ENCODE results near the gene P2RY1. TPM values are rescaled to one million over a fixed set of nuclear protein-coding genes. Genes with fewer than 3 reads are reported as not detected.

The P2RY1 gene
- total RNA-seq, 2 experiments from 2014 or later, result 1.7 to 1.8 TPM

DNA sequence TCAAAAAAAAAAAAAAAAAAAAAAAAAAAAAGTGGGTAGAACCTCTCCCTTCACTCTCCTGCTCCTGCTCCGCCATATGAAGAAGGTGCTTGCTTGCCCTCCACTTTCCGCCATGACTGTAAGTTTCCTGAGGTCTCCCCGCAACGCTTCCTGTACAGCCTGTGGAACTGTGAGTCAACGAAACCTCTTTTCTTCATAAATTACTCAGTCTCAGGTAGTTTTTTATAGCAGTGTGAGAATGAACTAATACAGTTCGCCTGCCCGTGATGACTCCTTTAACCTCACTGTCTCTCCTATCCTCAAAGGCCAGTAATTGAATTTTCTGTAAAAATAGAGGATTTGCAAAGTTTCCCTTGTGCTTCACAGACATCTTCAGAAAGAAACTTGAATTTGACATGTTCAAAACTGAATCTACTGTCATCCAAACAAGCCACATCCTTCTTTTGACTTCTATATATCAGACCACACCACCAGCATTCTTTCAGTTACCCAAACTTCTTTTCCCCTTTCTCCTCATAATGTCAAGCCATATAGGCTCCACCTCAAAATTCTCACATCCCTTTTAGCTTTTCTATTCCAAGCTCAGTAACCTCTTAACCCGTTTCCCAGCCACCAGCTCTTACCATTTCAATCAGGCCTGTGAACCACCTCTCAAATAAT lies 44.3 kb downstream of the P2RY1 start:
- ChIA-PET CTCF (no interaction called here), POLR2A (no interaction called here)
- TF ChIP-seq, protein P1, sequence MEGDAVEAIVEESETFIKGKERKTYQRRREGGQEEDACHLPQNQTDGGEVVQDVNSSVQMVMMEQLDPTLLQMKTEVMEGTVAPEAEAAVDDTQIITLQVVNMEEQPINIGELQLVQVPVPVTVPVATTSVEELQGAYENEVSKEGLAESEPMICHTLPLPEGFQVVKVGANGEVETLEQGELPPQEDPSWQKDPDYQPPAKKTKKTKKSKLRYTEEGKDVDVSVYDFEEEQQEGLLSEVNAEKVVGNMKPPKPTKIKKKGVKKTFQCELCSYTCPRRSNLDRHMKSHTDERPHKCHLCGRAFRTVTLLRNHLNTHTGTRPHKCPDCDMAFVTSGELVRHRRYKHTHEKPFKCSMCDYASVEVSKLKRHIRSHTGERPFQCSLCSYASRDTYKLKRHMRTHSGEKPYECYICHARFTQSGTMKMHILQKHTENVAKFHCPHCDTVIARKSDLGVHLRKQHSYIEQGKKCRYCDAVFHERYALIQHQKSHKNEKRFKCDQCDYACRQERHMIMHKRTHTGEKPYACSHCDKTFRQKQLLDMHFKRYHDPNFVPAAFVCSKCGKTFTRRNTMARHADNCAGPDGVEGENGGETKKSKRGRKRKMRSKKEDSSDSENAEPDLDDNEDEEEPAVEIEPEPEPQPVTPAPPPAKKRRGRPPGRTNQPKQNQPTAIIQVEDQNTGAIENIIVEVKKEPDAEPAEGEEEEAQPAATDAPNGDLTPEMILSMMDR (IDR thresholded peaks at IDR 0.05), result no peak
- intact Hi-C loops (cut with micrococcal nuclease), result no loop called here
- no peaks in the 10 kb centered on the region for H3K36me3 Mint-ChIP-seq (ENCODE audit: low read depth)
- H3K4me3 Mint-ChIP-seq, result no peak overlapping the region
- DNase-seq, result no peak
- ATAC-seq, result no peak
- peaks cover 5% of the 10 kb centered on the region for H3K27me3 Mint-ChIP-seq
- H3K4me1 Mint-ChIP-seq (ENCODE audit: low read depth), result no peaks in the 10 kb centered on the region
- no peak overlapping the region for H3K27ac Mint-ChIP-seq
- peaks cover 4% of the 10 kb centered on the region for H3K9me3 Mint-ChIP-seq

DNA sequence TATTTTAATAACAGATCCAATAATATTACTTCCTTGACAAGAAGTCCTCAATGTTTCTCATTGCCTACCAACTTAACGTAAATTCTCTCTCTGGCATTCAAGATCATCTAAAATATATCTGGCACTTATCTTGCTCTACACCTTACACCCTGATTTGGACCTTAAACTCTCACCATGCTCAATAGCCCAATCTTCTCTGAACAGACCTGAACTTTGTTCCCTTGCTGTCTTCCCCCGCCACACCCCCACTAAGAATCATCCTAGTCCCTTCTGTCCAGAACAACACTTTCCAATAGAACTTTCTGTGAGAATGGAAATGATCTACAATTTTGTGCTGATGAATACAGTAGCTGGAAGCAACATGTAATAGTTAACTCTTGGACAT lies 44.9 kb downstream of the P2RY1 start:
- Mint-ChIP-seq H3K9me3 (peaks cover 4% of the 10 kb centered on the region), H3K27ac (no peak overlapping the region), H3K4me3 (no peak overlapping the region), H3K27me3 (peaks cover 5% of the 10 kb centered on the region), H3K4me1 (ENCODE audit: low read depth) (no peaks in the 10 kb centered on the region), H3K36me3 (ENCODE audit: low read depth) (no peaks in the 10 kb centered on the region)
- DNase-seq (no peak), ATAC-seq (no peak)
- CTCF ChIA-PET, result no interaction called here
- POLR2A ChIA-PET, result no interaction called here
- intact Hi-C loops (cut with micrococcal nuclease), result no loop called here
- TF ChIP-seq, protein P1 (IDR thresholded peaks at IDR 0.05), result no peak

DNA sequence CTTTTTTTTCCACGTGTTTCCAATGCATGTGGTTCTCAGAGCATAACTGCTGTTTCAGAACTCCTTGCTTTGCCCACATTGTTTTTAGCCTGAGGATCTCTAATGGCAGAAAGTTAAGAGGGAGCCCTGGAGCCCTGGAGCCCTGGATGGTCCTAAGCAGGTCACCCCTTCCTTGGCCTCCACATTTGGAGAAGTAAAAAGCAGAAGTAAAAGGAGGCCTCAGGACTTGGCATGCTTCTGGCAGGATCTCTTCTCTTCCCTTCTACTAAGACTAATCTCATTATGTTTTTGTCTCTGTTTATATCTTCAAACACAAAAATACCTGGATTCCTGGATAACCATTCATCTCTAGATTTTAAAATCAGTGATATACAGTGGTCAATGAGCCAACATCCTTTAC lies 50.1 kb downstream of the P2RY1 start:
- Mint-ChIP-seq H3K27me3 (peaks cover 1% of the 10 kb centered on the region), H3K27ac (no peak overlapping the region), H3K4me1 (ENCODE audit: low read depth) (no peaks in the 10 kb centered on the region), H3K36me3 (ENCODE audit: low read depth) (no peaks in the 10 kb centered on the region), H3K4me3 (no peak overlapping the region), H3K9me3 (no peaks in the 10 kb centered on the region)
- TF ChIP-seq, protein P1 (IDR thresholded peaks at IDR 0.05), result no peak
- CTCF ChIA-PET, result no interaction called here
- ATAC-seq (no peak), DNase-seq (no peak)
- intact Hi-C loops (cut with micrococcal nuclease), result no loop called here
- POLR2A ChIA-PET, result no interaction called here

Measured in activated CD8-positive, alpha-beta T cell treated with anti-CD3 and anti-CD28 coated beads for 36 hours (primary cell).